HG02763 (cell line): ENCODE data around the gene BHLHE40.

Experiments
- ATAC-seq: cut with Tn5 transposase; IDR thresholded peaks from one replicate; pipeline ENCODE4 v1.9.1; 2021; ENCODE audit warnings: mild to moderate bottlenecking, moderate library complexity; ENCODE audit not compliant: unreplicated experiment

BHLHE40 gene

GRCh38 chr3:5016211-5017161 is 37.2 kb downstream of the BHLHE40 start:
- peak; percentile 55 for ATAC-seq

GRCh38 chr3:5017925-5018531 is 38.8 kb downstream of the BHLHE40 start:
- ATAC-seq: no peak

GRCh38 chr3:5019411-5020241 is 40.4 kb downstream of the BHLHE40 start:
- ATAC-seq: no peak

- no peak for ATAC-seq
These were observed 41.0 kb downstream of the BHLHE40 start for GRCh38 chr3:5020242-5020722.

DNA sequence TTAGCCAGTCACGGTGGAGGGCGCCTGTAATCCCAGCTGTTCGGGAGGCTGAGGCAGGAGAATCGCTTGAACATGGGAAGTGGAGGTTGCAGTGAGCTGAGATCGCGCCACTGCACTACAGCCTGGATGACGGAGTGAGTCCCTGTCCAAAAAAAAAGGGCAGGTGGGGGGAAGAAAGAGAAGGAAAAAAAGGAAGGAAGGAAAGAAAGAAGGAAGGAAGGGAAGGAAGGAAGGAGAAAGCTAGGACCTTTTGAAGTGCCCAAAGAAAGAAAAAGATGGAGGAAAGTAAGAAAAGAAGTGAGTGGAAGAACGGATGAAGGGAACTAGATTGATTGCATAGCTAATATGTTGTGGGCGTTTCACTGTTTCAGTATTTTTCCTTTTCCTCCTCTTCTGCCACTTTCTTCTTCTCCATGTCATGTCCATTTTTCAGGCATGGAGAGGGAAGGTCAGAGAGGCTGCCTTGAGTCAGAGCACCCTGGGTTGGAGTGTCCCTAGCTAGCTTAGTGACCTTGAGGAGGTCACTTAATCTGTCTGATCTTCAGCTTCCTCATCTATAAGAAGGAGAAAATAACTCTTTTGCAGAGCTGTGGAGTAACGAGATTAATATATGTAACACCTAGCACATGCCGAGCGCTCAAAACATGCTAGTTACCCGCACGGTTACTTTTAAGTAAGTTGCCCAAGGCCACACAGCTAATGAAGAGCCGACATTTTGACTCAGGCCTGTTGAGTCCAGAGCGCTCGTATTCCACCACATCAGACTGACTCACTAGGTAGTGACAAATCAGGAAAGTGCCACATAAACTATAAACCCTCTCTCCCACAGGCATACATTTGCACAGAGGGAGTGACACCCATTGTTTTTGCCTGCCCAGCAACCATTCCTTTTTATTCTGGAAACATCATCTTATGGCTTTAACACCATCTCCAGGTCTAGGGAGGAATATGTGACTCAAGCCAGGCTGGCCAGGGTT is 42.2 kb downstream of the BHLHE40 start:
- no peak for ATAC-seq

- ATAC-seq: peak; percentile 54
These were observed 43.1 kb downstream of the BHLHE40 start for GRCh38 chr3:5022187-5022965.

GRCh38 chr3:5022966-5023776 is 43.9 kb downstream of the BHLHE40 start:
- ATAC-seq: no peak

GRCh38 chr3:5023777-5024346 is 44.6 kb downstream of the BHLHE40 start:
- no peak for ATAC-seq

DNA sequence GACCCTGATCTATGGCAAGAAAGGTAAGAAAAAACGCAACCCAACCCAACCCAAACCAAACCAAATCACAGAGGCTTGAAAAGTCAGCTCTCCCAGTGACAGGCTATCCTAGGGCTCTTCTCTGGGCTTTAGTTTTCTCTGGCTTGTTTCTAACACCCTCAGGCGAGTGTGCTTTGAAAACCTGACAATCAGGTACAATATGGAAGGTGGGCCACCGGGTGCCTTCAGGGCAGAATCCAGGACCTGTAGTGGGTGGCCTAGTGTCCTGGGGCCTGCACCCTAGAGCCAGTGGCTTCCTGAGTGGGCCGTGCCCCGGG is 46.8 kb downstream of the BHLHE40 start:
- no peak for ATAC-seq

- ATAC-seq: no peak
These were observed 50.5 kb downstream of the BHLHE40 start for GRCh38 chr3:5029715-5030114.

GRCh38 chr3:5030152-5030551 is 50.9 kb downstream of the BHLHE40 start:
- ATAC-seq: no peak

DNA sequence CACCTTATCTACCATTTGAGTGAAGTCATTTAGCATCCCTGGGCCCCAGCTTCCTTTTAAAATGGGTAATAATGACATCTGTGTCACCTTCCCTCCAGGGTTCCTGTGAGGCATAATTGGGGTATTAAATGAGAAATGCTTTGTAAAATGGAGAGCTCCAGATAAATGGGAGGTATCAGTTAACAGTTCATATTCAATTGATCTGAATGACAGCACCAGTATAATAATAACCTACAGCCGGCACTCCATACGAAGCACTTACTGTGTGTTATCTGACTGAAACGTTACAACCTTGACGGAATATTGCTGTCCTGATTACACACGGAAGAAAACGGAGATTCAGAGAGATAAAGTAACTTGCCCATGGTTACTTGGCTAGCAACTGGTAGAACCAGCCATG is 53.6 kb downstream of the BHLHE40 start:
- no peak for ATAC-seq
